ENCODE results near the gene DLGAP1. TPM values are rescaled to one million over a fixed set of nuclear protein-coding genes. Genes with fewer than 3 reads are reported as not detected.

Gene DLGAP1
- polyA plus RNA-seq, 1 of the 3 experiments (the other 2 are of a cell fraction) = not detected

- no peaks in the 10 kb centered on the region for H4K20me1 ChIP-seq (ENCODE audit: insufficient read depth)
- no peaks in the 10 kb centered on the region for H3K27me3 ChIP-seq (ENCODE audit: insufficient read depth)
- no peaks in the 10 kb centered on the region for H3K36me3 ChIP-seq (replicated peaks in 1 of 2; ENCODE audit: control insufficient read depth in 1 of 2, insufficient read depth in 2 of 2, low read length in 1 of 2)
- DNase-seq = no peak
- 14% methylated on average over 6 of the region's 6 CpGs for WGBS (ENCODE audit: low lambda C conversion rate)
- H3K79me2 ChIP-seq (ENCODE audit: insufficient read depth) = no peaks in the 10 kb centered on the region
- ChIA-PET CTCF (interaction anchor here (0.8 kb wide), 1 partner anchor 10 kb away, joined by 3 read pairs; no protein-coding TSS in a partner anchor), POLR2A (no interaction called here)
- no peak overlapping the region for H3K4me2 ChIP-seq
- no peak overlapping the region for H3K9ac ChIP-seq
- H3K9me2 ChIP-seq = no peaks in the 10 kb centered on the region
- TF ChIP-seq RAD21 (IDR thresholded peaks at IDR 0.05; ENCODE audit: low read length) (no peak), TAF1 (IDR thresholded peaks at IDR 0.05; ENCODE audit: borderline replicate concordance, low read depth, low read length) (no peak), RFX5 (IDR thresholded peaks at IDR 0.05; ENCODE audit: low read length) (no peak)
- no peak overlapping the region for H3K4me3 ChIP-seq (ENCODE audit: low read depth in 2 of 2, low read length in 1 of 2)
- no peaks in the 10 kb centered on the region; a peak in 1 of 4 replicates for H3K4me1 ChIP-seq (ENCODE audit: control insufficient read depth in 1 of 2, insufficient read depth in 2 of 2, low read depth in 1 of 2, low read length in 1 of 2)
- H3K27ac ChIP-seq (ENCODE audit: low read depth in 2 of 2, low read length in 1 of 2) = no peak overlapping the region
- H2AFZ ChIP-seq (ENCODE audit: low read depth) = no peak overlapping the region; the same call in 1 of the 2 replicates
- no peaks in the 10 kb centered on the region for H3F3A ChIP-seq (replicated peaks; ENCODE audit: insufficient read depth)
- H3K9me3 ChIP-seq = no peaks in the 10 kb centered on the region
Measured at GRCh38 chr18:4172196-4173100, 282.7 kb downstream of the DLGAP1 start.

- 2% methylated on average over 4 of the region's 4 CpGs for WGBS (ENCODE audit: low lambda C conversion rate)
Measured at GRCh38 chr18:4157352-4157751, 297.8 kb downstream of the DLGAP1 start.

More at GRCh38 chr18:4157352-4157751, 297.8 kb downstream of the DLGAP1 start:
- ChIA-PET POLR2A (no interaction called here), CTCF (no interaction called here)
- no peak for DNase-seq
- Histone ChIP-seq H3K36me3 (replicated peaks in 1 of 2; ENCODE audit: control insufficient read depth in 1 of 2, insufficient read depth in 2 of 2, low read length in 1 of 2) (no peaks in the 10 kb centered on the region), H3K9me3 (no peaks in the 10 kb centered on the region), H2AFZ (ENCODE audit: low read depth) (no peak overlapping the region), H3K27me3 (ENCODE audit: insufficient read depth) (no peaks in the 10 kb centered on the region), H3K4me2 (no peak overlapping the region), H3K27ac (ENCODE audit: low read depth in 2 of 2, low read length in 1 of 2) (no peak overlapping the region), H3K79me2 (ENCODE audit: insufficient read depth) (no peaks in the 10 kb centered on the region), H3K9ac (no peak overlapping the region), H3K9me2 (no peaks in the 10 kb centered on the region), H3K4me3 (ENCODE audit: low read depth in 2 of 2, low read length in 1 of 2) (no peak overlapping the region), H4K20me1 (ENCODE audit: insufficient read depth) (no peaks in the 10 kb centered on the region), H3K4me1 (ENCODE audit: control insufficient read depth in 1 of 2, insufficient read depth in 2 of 2, low read depth in 1 of 2, low read length in 1 of 2) (no peaks in the 10 kb centered on the region), H3F3A (replicated peaks; ENCODE audit: insufficient read depth) (no peaks in the 10 kb centered on the region)
- TF ChIP-seq MEF2A (IDR thresholded peaks at IDR 0.05; ENCODE audit: borderline replicate concordance, low read depth) (no peak), EP300 (IDR thresholded peaks at IDR 0.05; ENCODE audit: borderline replicate concordance in 1 of 2, low read depth in 1 of 2, low read length in 1 of 2) (no peak), MAX (IDR thresholded peaks at IDR 0.05; ENCODE audit: low read depth) (no peak), FOXM1 (IDR thresholded peaks at IDR 0.05; ENCODE audit: low read depth) (no peak), RFX5 (IDR thresholded peaks at IDR 0.05; ENCODE audit: low read length) (no peak), POLR2AphosphoS5 (IDR thresholded peaks at IDR 0.05; ENCODE audit: low read depth, low read length) (no peak), SMC3 (IDR thresholded peaks at IDR 0.05; ENCODE audit: low read depth, low read length) (no peak), YY1 (IDR thresholded peaks at IDR 0.05; ENCODE audit: low read depth) (no peak), FOXJ3 (CRISPR knock-in tag; IDR thresholded peaks at IDR 0.05) (no peak), ELF1 (IDR thresholded peaks at IDR 0.05) (no peak), RCOR1 (IDR thresholded peaks at IDR 0.05; ENCODE audit: low read length) (no peak), NRF1 (IDR thresholded peaks at IDR 0.05; ENCODE audit: low read depth, low read length) (no peak), CTCF (IDR thresholded peaks at IDR 0.05) (no peak)
